Inflammatory macrophage treated with lipopolysaccharide for 1 hour (primary cell): ENCODE measurements around the gene TRPV5.
A peak's percentile ranks its signal among the peaks of the same experiment; 100 is the strongest.
"Not testable (repeated sequence)": the region's sequence is repeated elsewhere in the genome, so short reads cannot be mapped to it uniquely, and the experiment has no call there.

Experiments used
- DNase-seq, 2 donors: peaks; one replicate each; pipeline ENCODE4 v3.0.0-alpha.2; 2020 to 2022

Gene TRPV5

DNA sequence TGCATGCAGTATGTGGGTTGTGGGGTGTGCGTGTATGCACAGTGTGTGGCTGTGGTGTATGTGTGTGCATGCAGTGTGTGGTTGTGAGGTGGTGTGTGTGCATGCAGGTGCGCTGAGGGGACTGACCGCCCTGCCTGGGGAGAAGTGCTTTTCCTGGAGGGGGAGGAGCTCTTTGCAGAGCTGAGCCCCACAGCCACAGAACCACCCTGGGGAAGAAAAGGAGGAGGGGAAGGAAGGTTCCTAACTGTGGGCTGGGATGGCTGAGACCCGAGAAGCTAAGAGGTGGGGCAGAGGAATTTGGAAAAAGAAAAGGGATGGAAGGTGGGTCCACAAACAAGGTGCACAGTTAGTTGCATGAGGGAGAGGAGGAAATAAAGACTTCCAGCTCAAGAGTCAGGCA, at the start of gene TRPV5:
TSS of gene TRPV5 (minus strand) at position 123 of the 400 bp plus-strand sequence. CDS start 287 bp downstream, outside the sequence.
- DNase-seq: no peak

DNA sequence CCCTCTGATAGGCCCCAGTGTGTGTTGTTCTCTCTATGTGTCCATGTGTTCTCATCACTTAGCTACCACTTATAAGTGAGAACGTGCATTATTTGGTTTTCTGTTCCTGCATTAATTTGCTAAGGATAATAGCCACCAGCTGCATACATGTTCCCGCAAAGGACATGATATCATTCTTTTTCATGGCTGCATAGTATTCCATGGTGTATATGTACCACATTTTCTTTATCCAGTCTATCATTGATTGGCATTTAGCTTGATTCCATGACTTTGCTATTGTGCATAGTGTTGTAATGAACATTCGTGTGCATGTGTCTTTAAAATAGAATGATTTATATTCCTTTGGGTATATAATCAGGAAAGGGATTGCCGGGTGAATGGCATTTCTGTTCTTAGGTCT, 44.9 kb upstream of the TRPV5 start:
- not testable (repeated sequence) for DNase-seq

DNA sequence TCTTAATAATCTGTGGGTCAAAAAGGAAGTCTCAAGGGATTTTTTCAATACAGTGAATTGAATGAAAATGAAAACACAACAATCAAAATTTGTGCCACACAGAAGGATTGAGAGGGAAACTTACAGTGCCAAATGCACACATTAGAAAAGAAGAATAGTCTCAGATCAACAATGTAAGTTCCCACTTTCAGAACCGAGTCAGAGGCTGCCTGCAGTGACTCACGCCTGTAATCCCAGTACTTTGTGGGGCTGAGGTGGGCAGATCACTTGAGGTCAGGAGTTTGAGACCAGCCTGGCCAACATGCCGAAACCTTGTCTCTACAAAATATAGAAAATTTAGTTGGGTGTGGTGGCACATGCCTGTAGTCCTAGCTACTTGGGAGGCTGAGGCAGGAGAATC, 41.1 kb upstream of the TRPV5 start:
- DNase-seq: peak; percentile 14 to 35

DNA sequence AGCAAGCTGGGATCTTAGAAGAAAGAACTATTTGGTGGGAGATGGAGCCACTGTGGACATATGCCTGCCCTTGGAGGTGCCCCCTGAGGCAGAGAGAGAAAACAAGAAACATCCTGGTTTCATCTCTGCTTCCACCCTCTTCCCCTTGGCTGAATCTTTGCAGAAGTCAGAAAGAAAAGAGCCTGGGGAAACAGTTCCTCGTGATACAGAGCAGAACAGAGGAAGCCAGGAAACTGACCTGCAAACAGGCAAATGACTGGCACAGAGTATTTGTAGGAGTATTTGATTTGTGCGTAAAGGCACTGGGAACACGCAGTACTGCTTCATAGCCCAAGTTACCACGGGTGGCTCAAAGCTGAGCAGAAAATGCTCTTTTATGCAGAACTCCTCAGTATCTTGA, 35.6 kb upstream of the TRPV5 start:
- DNase-seq: peak; percentile 45 to 50

DNA sequence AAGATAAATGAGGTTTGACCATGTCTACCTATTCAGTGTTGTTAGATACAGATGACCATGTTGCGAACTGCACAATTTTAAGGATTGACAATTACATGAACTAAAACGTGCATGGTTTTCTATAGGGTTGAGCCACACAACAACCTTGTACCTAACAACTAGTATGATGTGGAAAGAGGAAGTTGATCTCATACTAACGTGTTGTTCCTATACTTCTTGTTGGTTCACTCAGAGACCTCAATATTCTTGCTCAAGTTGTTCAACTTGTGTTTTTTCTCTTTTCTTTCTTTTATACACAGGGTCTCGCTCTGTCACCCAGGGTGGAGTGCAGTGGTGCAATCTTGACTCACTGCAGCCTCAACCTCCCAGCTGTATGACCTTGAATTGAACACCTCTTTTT, 34.7 kb upstream of the TRPV5 start:
- DNase-seq: peak; percentile 18 to 33

DNA sequence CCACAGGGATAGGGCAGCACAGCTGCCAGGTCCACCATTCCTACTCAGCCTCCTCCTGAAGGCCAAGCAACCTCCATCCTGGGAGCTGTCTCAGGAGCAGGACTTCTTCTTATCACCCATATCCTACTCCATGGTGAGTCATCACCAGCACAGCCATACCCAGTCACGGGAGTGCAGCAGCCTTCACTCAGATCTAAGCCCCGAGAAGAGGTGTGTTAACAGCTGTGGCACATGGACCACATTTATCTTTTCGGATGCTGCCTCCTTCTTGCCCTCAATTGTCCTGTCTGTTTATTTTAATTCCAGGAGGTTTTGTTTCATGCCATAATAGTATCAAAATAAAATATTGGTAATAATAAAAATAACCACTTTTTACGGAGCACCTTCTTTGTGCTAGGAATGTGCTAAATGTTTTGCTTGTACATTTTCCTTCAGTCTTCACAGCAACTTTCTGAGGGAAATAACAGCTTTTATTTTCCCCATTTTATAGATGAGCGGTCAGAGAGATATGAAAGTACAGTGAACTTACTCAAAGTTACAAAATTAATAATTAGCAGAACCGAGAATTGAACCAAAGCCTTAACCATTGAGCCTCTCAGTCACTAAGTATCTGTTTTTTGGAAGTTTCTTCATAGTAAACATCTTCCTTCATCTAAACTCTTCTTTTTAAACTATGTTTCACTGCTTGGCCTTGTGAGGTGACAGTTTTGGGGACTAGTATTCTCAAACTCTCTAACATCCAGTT, 31.1 kb upstream of the TRPV5 start:
- peak in 1 of 2 donors; percentile 7 for DNase-seq

DNA sequence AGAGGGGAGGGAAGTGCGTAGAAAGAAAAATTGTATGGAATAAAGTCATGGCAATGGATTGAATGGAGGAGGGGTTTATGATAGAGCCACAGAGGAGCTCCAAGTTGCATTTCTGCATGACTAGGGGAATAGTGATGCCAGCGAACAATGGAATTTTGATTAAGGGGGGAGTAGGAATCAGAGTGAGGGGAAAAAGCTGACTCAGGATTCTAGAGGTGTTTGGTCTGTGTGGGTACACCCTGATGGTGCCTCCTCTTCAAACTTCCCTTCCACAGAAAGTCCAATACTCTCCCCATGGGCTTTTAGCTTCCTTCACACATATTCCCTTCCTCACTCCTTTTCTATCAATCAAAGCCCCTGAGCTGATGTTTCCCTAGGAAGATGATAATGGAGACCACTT, 30.4 kb upstream of the TRPV5 start:
- no peak for DNase-seq

DNA sequence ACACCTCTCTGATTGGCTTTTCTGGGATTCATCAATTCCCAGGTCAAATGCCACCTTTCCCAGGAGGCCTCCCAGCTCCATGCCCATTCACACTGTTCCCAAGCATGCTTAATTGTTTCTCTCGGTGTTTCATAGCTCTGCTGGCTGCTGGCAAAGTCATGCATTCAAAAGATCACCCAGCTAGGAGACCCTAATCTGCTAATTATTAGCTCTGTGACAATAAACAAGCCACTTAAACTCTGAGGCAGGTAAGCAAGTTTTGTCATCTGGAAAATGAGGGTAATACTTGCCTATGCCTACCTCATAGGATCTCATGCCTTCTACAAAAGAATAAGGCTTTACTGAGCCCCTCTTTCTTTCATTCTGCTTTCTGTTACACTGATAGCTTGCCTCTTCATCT, 29.4 kb upstream of the TRPV5 start:
- DNase-seq: no peak

DNA sequence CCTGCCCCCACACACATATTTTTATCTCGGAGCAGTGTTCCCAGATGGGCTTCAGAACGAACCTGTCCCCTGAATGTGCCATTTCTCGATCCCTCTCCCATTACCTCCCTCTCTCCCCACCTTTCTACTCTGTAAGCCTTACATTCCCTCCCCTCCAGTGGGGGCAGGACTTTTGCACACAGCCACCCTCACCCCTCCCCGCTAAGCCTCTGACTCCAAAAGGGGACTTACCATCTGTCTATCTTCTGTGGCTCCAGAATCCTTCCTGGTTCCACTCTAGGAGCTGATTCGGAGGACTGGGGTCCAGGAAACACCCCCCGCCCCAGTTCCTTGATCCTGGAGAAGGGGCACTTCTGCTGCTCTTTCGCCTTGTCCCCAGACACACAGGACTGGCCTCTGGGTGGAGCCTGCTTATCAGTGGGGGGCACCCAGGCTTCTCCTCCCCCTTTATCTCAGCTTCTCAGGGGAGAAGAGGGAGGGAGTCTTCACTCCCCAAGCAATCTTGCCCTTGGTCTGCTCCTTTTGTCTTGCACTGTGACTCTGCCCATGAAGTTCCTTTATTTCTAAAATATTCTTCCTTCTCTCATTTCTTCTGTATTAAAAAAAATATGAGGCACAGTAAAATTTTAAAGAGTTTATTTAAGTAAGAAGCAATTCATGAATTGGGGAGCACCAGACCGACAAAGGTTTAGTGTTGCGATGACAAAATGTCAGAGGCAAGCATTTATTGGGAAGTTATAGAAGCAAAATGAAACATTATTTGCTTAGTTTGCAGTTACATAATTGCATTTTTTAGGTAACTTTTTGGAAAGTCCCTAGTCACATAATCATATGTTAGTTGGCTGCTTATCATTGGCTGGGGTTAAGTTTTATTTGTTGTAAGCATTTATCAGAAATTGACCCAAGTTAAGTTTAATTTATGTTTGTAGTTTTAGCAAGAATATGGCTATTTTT, 28.7 kb upstream of the TRPV5 start, which contains the start of gene KEL:
TSS of gene KEL (minus strand) at position 391 of the 954 bp plus-strand sequence. CDS start at position 234, 157 bp downstream.
- peak; percentile 54 to 55 for DNase-seq

DNA sequence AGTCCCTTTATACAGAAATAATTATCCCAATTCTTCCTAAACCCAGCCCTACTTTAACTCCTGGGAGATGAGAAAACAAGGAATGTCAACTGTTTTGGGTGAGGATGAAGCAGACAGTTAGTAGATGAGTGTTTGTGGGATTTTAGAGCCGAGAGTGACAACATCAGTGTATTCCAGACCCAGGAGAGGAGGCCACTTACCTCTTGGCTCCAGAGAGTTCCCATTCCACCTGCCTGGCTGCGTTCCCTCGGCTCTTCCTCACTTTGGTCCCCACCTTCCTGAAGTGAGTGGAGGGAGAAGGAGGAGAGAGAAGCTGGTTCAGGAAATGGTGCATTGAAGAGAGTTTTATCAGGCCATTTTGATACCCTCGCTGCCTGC, 28.0 kb upstream of the TRPV5 start:
- DNase-seq: no peak

DNA sequence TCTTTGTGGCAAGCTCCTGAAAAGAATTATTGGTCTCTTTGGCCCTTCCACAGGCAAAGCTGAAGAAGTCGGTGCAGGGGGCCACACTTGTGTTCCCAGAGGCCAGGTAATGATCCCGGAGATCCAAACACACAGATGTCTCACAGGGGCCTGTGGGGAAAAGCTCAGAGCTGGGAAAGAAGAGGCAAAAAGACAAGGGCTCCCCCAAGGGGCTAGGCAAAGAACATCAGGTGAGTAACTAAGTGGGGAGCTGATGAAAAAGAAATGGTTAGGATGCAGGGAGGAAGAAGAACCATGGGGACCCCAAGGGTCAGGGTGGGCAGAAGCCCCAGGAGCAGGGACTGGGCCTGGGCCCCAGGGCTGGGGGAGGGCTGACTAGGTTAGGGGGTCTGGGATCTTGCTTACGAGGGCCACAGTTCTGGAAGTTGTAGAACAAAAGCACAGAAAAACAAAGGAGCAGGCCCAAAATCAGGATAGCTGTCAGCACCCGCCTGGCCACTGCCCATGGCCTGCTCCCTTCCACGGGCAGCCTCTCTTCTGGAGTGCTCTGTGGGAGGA, 27.5 kb upstream of the TRPV5 start:
- no peak for DNase-seq

DNA sequence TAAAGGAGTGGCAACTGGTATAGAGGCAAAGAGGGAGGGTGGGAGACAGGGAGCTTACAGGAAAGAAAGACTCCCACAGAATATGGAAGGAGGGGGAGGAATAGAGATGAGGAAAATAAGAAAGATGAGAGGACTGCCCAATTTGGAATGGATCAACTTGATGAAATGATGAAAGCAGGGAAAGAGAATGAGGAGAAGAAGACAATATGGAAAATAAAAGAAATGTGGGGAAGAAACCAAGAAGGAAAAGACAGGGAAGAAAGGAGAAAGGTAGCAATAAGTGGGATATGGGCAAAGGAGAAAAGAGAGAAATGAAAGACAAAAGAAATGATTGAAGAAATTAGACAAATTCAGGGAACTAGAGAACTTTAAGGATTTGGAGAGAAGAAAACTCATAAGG, 25.7 kb upstream of the TRPV5 start:
- no peak for DNase-seq

DNA sequence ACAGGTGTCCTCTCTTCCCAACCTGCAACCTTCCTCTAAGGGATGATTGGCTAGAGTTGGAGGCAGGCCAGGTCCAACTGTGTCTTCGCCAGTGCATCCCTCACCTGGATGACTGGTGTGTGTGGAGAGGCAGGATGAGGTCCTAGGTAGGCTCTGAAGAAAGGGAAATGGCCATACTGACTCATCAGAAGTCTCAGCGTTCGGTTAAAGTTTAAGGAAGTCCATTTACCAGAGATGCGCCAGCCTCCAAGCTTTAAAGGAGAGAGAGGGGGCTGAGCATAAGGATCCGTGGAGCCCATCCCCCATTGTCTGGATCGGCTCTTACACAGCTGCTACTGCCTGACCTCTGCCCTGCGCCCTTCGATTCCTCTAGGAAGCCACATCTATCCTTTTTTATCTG, 24.2 kb upstream of the TRPV5 start:
- peak in 1 of 2 donors; percentile 7 for DNase-seq

DNA sequence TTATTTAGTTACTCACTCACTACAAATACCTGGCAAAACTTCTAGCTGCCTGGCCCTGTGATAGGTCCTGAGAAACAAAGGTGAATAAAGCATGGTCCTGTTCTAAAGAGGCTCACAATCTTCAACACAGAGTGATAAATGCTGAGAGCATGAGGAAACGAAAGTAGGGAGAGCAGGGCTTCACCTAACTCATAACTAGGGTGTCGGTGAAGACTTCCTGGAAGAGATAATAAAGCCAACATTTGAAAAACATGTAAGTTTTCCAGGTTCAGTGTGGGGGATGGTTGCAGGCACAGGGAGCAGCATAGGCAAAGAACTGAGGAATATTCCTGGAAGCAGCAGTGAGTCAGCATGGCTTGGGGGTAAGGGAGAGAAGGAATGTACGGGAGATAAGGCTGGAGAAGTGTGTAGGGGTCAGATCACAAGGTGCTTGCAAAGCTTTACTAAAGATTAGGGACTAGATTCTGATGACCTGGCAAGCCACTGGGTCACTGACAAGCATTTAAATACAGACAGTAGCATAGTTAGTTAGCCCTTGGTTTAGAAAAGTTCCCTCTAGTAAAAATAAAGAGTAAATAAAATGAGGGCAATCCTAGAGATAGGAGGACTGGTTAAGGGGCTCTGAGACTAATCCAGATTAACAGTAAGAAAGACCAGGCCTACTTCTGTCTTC, 23.5 kb upstream of the TRPV5 start:
- DNase-seq: no peak

DNA sequence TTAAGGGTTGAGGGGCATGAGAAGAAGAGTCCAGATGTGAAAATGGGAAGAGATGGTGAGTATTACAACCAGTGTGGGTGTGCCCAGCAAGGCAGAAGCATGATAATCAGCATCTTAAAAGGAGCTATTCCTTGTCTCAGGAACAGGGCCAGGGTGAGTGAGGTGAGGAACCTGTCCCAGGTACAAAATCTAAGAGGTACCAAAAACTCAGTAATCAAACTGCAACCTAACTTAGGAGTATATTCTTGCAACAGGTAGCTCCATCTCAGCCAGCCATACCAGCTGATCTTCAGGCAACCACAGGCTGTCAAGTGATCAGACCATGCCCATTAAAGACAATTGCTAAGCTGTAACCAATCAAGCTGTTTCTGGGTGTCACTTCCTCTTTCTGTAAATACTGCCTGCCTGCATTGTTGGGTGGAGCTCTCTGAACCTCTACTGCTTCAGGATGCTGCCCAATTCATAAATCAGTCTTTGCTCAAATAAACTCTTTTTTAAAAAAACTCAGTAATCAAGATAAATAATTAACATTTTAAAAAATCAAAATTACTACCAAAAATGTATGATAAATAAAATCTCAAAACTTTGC, 21.2 kb upstream of the TRPV5 start:
- no peak for DNase-seq

DNA sequence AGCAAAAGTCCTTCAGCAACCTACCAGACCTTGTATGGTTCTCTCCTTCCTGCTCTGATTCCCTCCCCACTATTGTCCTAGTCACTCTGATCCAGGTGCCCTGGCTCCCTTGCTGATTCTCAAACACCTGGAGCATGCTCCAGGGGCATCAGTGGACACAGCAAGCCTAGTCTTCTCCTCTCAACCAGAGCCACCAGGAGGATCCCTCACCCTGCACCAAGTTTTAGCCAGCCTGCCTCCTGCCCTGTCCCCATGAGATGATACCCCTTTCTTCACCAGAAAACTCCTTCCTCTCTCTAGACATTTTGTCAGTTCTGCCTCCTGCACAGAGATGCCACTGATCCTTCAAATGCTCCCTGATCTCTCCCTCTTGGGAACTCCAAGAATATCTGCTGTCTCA, 16.7 kb upstream of the TRPV5 start:
- DNase-seq: no peak

DNA sequence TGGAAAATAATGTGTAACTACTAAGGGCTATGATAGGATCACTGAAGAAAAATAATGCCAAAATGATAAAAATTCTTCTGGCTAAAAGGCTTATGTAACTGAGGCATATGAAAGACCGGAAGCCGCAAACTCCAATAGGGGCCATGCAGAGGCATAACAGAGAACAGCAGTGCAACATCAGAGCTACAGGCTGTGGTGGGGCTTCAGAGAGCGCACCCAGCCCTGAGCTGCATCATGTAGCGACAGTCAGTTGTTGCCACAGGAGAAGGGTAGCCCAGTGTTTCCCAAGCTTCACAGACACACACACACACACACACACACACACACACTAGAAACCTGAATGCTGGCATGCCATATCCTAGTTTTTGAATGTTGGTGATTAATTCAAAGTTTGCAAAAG, 15.1 kb upstream of the TRPV5 start:
- DNase-seq: no peak

DNA sequence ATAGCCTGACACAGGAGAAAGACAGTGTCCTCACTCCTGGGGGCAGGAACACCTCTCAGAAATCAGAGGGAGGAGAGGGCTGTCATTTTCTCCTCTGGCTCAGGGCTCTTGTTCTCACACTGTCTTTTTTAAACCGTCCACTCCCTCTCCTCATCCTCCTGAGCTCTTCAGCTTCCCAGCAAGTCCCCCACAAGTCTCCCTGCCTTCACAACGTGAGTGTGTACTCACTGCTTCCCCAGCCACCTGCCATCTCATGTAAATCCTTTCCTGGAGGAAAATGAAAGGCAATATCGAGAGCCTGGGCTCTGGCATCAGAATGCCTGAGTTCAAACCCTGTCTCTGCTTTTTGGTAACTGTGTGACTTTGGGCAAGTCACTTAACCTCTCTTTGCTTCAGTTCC, 11.5 kb upstream of the TRPV5 start:
- no peak for DNase-seq

DNA sequence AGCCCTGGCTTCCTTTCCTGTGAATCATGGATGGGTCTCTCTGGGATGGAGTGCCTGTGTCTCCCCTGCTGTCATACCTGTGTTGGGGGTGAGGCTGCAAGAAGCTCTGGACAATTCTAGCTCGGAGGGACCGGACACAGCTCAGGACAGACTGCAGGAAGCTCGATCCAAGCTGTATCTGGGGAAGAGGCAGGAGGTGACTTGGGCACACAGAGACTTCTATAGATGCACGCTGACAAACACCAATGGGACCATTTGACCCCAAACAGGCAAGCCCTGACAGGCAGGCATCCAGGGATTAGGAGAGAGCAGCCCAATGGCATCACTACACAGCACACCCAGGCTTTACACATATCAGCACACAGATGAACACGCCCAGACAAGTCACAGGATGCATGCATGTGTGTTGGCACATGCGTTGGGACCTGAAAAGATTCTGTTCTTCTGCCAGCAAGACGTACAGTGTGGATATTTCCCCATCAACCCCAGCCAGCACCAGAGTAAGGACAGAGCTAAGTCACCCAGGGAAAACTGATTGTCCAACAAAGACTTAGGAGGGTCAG, 10.2 kb upstream of the TRPV5 start:
- DNase-seq: no peak

DNA sequence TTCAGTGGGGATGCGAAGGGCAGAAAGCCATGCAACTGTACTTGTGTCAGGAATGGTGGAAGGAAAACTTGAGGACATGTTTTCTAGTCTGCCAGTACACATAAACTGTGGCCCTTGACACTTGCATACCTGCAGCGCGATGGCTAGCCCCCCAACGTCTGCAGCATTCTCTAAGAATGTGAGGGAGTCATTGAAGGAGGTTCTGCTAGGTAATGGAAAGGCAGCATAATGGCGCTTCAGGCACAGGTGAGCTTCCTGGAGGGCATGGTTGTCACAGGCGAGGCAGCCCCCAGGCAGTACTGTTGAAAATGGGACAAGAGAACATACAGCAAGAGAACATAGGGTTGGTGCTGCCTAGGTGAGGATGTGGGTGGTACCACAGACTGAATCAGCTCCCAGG, 9.2 kb upstream of the TRPV5 start:
- no peak for DNase-seq

DNA sequence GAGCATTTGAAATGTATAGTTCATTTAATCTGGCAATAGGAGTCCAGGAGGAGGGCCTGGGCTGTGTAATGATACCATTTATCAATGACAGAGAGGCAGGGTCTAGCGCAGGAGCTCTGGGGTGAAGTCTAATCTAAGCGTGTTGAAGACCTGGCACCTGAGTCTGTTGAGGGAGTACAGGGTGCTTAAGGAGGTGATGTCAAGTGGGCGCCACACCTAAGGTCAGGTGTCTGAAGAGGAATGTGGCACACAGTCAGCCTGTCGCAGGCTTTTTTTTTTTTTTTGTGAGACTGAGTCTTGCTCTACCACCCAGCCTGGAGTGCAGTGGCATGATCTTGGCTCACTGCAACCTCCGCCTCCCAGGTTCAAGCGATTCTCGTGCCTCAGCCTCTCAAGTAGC, 8.0 kb upstream of the TRPV5 start:
- DNase-seq: no peak

DNA sequence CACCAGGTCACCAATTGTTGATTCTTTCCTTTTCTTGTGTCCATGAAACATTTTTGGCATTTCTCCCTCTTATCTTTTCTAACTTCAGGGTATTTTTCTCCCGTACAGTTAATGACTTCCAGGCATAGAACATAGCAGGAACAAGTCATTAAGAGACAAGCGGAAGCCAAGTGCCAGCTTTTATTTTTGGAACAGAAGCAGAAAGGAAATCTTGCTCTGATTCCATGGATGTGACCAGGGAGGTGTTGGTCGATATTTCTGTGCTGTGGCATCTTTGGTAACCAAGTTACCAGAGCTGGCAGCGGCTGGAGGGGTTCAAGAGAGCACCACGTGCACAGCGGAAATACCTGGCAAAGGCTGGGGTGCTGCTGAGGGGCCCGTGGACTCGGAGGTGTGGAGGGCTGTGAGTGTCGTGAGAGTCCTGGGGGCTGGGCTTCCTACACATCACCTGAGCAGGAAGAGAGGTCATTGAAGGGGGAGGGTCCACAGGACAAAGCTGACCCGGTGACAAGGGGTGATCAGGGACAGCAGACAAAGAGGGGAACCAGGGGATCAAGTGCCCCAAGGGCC, 7.5 kb upstream of the TRPV5 start:
- DNase-seq: no peak
